BLaER1 (cell line): ENCODE results near the gene IFNW1.
A peak's percentile ranks its signal among the peaks of the same experiment; 100 is the strongest.
"Not testable (repeated sequence)": the region's sequence is repeated elsewhere in the genome, so short reads cannot be mapped to it uniquely, and the experiment has no call there.

Experiments used
- H3K27ac ChIP-seq: shearing (Covaris generic); formaldehyde crosslinking; 2 replicates; pipeline ENCODE4 v1.8.1; 2022
- H3K27me3 ChIP-seq: shearing (Covaris generic); formaldehyde crosslinking; 2 replicates; pipeline ENCODE4 v1.8.1; 2022
- H3K36me3 ChIP-seq: shearing (Covaris generic); formaldehyde crosslinking; 2 replicates; pipeline ENCODE4 v1.8.1; 2022
- H3K4me1 ChIP-seq: shearing (Covaris generic); formaldehyde crosslinking; 2 replicates; pipeline ENCODE4 v1.8.1; 2022
- H3K4me2 ChIP-seq: shearing (Covaris generic); formaldehyde crosslinking; 2 replicates; pipeline ENCODE4 v1.8.1; 2022
- H3K4me3 ChIP-seq: shearing (Covaris generic); formaldehyde crosslinking; 2 replicates; pipeline ENCODE4 v1.8.1; 2022
- H3K9ac ChIP-seq: shearing (Covaris generic); formaldehyde crosslinking; 2 replicates; pipeline ENCODE4 v1.8.1; 2022
- H3K9me3 ChIP-seq: shearing (Covaris generic); formaldehyde crosslinking; 2 replicates; pipeline ENCODE4 v1.8.1; 2022
- H4K20me1 ChIP-seq: shearing (Covaris generic); formaldehyde crosslinking; 2 replicates; pipeline ENCODE4 v1.8.1; 2022
- Cebpa-rat ChIP-seq: shearing (Covaris generic); IDR thresholded peaks from 2 replicates; pipeline ENCODE4 v1.8.1; 2022

IFNW1 gene

DNA sequence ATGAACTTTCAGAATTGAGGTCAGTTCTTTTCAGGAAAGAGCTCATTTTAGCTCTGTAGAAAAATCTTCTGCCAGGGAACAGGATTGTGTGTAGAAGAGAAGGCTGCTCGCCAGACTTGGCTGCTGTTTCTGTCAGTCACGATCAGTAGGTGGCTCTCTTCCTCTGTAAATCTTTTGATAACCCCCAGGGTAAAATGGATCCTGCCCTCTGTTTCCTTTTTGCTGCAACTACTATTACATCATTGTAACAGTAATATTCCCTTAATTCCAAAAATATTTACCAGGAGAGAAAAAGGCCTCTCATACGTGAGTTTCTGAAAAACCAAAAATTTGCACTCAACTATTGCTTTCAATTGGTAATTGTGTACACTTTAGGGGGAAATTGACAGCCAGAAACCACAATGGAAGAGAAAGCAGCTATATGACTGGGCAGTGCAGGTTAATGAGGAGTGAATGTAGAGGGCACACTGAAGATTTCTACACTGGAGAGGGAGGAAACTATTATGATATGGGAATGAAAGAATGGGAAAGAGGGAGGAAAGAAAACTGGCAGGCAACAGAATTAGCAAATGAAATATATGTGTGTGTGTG, 12.5 kb upstream of the IFNW1 start:
- H3K27ac ChIP-seq, result no peak overlapping the region

DNA sequence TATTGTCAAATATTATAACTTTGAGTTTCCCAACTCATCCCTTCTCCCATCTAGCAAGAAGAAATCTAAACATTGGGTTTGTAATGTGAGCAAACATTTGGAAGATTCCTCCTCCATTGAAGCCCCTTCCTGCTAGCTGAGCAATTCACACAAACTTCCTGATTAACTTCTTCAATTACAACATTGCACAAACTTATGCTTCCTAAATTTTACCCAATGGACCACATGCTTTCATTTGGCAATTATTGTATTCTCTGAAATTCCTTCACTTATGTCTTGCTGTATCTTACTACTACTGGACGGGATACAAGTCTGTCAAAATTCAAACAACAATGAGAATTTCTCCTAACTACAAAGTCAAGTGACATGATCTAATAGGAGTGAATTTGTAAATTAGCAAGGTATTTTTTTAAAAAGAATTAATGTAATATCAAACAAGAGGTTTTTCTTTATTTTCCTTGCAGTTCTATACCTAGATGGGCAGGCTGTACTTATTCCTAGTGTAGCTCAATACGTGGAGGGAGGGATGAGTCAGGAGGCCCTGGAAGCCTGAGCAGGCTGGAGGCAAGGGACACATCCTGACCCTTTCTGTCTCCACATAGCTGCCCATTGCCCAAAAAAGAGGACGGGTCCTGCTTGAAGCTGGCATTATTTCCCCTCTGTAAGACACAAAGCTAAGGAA, 11.8 kb upstream of the IFNW1 start:
- TF ChIP-seq Cebpa-rat, result no peak
- Histone ChIP-seq H3K27me3 (no peaks in the 10 kb centered on the region), H3K9ac (no peak overlapping the region; the same call in 1 of the 2 replicates), H4K20me1 (no peaks in the 10 kb centered on the region), H3K4me1 (peaks cover 26% of the 10 kb centered on the region), H3K36me3 (no peaks in the 10 kb centered on the region), H3K4me3 (no peak overlapping the region), H3K4me2 (peak overlapping the region; percentile 25; the same call in 1 of the 2 replicates), H3K9me3 (peaks cover 27% of the 10 kb centered on the region), H3K27ac (no peak overlapping the region)

More for the DNA sequence above, 12.5 kb upstream of the IFNW1 start:
- TF ChIP-seq Cebpa-rat, result no peak
- H3K4me2 ChIP-seq, result peak overlapping the region; percentile 25
- no peaks in the 10 kb centered on the region for H3K36me3 ChIP-seq
- no peaks in the 10 kb centered on the region for H4K20me1 ChIP-seq
- no peak overlapping the region for H3K4me3 ChIP-seq
- H3K9me3 ChIP-seq, result peaks cover 21% of the 10 kb centered on the region
- no peak overlapping the region; the same call in 1 of the 2 replicates for H3K9ac ChIP-seq
- no peaks in the 10 kb centered on the region for H3K27me3 ChIP-seq
- H3K4me1 ChIP-seq, result peaks cover 31% of the 10 kb centered on the region

DNA sequence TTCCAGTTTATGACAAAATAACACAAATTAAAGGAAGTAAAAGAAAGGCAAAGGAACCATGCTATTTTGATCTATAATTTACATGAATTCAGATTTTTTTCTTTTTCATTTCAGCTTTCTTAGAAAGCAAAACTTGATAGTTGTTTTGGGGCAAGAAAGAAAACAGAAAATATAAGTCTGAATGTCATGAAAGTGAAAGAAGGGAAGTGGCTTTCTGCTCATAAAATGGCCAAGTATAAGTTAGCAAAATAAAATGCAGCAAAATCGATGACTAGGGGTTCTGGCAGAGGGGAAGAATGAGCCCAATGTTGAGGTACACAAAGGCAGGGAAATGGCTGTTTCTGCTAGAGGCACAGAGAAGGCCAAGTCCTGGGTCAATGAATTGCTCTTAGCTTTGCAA, 3.0 kb upstream of the IFNW1 start:
- Histone ChIP-seq H3K4me2 (peak overlapping the region; percentile 15; the same call in 1 of the 2 replicates), H3K27ac (no peak overlapping the region), H3K9me3 (peaks cover 24% of the 10 kb centered on the region), H3K9ac (no peak overlapping the region), H4K20me1 (no peaks in the 10 kb centered on the region), H3K27me3 (no peaks in the 10 kb centered on the region), H3K36me3 (no peaks in the 10 kb centered on the region), H3K4me3 (no peak overlapping the region), H3K4me1 (peaks cover 16% of the 10 kb centered on the region)
- TF ChIP-seq Cebpa-rat, result no peak

DNA sequence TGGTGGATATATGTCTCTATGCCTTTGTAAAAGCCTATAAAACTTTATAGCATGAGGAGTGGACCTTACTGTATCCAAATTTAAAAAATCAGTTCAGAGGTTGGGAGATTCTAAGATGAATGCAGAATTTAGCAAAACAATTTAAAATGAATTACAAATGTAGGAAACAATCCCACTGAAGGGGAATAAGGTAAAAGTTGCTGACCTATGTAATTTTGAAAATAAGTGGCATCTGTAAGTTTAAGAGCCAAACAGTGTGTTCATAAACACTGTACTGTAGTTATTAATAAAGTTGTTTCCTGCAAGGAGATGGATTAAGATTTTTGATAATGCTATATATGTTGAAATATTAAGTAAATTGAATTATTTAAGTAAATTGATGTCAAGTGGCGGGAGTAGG, 4.6 kb downstream of the IFNW1 start:
- no peak overlapping the region for H3K27ac ChIP-seq
- no peak for TF ChIP-seq Cebpa-rat
- H3K36me3 ChIP-seq, result no peaks in the 10 kb centered on the region
- H4K20me1 ChIP-seq, result no peaks in the 10 kb centered on the region
- no peaks in the 10 kb centered on the region for H3K4me1 ChIP-seq
- H3K9ac ChIP-seq, result no peak overlapping the region
- no peaks in the 10 kb centered on the region for H3K27me3 ChIP-seq
- no peak overlapping the region for H3K4me2 ChIP-seq
- H3K4me3 ChIP-seq, result no peak overlapping the region
- no peaks in the 10 kb centered on the region for H3K9me3 ChIP-seq

DNA sequence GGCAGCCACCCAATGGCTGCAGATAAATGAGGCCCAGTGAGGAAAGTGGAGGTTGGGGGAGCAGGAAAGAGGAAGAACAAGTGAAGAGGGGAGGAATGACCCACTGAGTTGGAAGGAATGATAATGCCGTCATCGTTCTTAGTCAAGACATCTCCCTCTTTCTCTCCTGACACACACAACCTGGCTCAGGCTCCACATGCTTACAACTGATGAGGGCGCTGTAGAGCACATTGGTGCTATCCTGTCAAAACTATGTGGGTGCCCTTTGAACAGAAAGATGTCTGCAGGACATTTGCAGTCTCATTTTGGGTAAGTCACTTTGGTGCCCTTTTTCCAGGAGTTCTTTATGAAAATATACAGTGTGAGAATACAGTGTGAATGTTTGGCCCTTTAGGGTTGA, 5.9 kb downstream of the IFNW1 start:
- TF ChIP-seq Cebpa-rat, result no peak
- no peak overlapping the region for H3K4me3 ChIP-seq
- H3K4me1 ChIP-seq, result no peaks in the 10 kb centered on the region
- H3K27me3 ChIP-seq, result no peaks in the 10 kb centered on the region
- H3K36me3 ChIP-seq, result no peaks in the 10 kb centered on the region
- H4K20me1 ChIP-seq, result no peaks in the 10 kb centered on the region
- no peak overlapping the region for H3K27ac ChIP-seq
- H3K9me3 ChIP-seq, result no peaks in the 10 kb centered on the region
- no peak overlapping the region for H3K9ac ChIP-seq
- no peak overlapping the region for H3K4me2 ChIP-seq

DNA sequence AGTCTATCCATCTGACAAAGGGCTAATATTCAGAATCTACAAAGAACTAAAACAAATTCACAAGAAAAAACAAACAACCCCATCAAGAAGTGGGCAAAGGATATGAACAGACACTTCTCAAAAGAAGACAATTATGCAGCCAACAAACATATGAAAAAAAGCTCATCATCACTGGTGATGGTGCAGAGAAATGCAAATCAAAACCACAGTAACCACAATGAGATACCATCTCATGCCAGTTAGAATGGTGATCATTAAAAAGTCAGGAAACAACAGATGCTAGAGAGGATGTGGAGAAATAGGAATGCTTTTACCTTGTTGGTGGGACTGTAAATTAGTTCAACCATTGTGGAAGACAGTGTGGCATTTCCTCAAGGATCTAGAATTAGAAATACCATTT, 13.4 kb downstream of the IFNW1 start:
- H3K4me3 ChIP-seq, H3K9ac ChIP-seq, H4K20me1 ChIP-seq, H3K4me2 ChIP-seq, H3K4me1 ChIP-seq, H3K27ac ChIP-seq, H3K27me3 ChIP-seq, H3K36me3 ChIP-seq: not testable (repeated sequence)
- H3K9me3 ChIP-seq, result peaks cover 16% of the 10 kb centered on the region

DNA sequence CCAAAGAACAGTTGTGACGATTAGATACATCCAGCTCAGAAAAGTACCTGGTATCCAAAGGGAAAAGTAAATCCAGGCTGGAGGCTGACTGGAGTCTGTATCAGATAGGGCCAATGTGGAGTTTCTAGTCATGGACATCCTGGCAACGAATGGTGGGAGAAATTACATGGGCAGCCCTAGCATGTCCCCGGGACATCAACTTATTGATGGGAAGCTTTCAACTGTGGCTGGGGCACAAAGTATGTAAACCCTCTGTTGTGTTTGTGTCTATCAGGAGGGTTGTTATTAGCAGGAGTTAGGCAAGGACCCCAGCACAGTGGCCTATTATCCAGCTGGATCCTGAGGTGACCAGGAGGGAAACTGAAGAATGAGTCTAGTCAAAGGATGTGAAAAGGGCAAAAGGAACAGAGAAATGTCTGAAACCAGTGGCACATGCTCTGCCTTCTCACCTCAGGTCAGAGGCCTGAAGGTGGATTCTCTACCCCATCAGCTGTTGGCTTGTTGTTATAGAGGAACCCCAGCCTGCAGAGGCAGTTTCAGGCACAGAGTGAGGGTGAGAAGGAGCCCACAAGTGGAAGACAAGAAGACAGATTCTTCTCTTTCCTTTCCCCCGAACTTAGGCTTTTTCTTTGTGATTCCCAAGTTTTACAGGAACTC, 19.9 kb downstream of the IFNW1 start:
- H4K20me1 ChIP-seq, result no peaks in the 10 kb centered on the region
- H3K4me3 ChIP-seq, result no peak overlapping the region
- H3K4me2 ChIP-seq, result no peak overlapping the region
- no peaks in the 10 kb centered on the region for H3K9me3 ChIP-seq
- H3K9ac ChIP-seq, result no peak overlapping the region
- no peaks in the 10 kb centered on the region for H3K36me3 ChIP-seq
- H3K27ac ChIP-seq, result no peak overlapping the region
- peaks cover 8% of the 10 kb centered on the region; the same call in 1 of the 2 replicates for H3K4me1 ChIP-seq
- H3K27me3 ChIP-seq, result no peaks in the 10 kb centered on the region
- no peak for TF ChIP-seq Cebpa-rat

DNA sequence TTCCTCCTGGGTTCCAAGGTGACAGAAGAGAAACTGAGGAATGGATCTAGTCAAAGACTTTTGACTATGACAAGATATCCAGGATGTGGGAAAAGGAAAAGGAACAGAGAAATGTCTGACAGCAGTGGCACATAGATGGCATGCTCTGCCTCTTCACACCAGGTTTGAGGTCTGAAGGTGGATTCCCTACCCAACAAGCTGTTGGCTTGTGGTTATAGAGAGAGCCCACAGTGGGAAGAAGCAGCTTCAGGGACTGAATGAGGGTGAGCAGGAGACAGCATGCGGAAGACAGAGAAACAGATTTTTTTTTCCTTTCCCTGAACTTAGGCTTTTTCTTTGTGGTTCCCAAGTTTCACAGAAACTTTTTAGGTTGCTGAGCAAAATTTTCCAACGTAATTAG, 20.6 kb downstream of the IFNW1 start:
- H3K4me2 ChIP-seq, result no peak overlapping the region
- peaks cover 8% of the 10 kb centered on the region; the same call in 1 of the 2 replicates for H3K4me1 ChIP-seq
- no peak overlapping the region for H3K4me3 ChIP-seq
- no peaks in the 10 kb centered on the region for H4K20me1 ChIP-seq
- no peak overlapping the region for H3K27ac ChIP-seq
- no peaks in the 10 kb centered on the region for H3K9me3 ChIP-seq
- H3K9ac ChIP-seq, result no peak overlapping the region
- no peaks in the 10 kb centered on the region for H3K36me3 ChIP-seq
- no peak for TF ChIP-seq Cebpa-rat
- H3K27me3 ChIP-seq, result no peaks in the 10 kb centered on the region

DNA sequence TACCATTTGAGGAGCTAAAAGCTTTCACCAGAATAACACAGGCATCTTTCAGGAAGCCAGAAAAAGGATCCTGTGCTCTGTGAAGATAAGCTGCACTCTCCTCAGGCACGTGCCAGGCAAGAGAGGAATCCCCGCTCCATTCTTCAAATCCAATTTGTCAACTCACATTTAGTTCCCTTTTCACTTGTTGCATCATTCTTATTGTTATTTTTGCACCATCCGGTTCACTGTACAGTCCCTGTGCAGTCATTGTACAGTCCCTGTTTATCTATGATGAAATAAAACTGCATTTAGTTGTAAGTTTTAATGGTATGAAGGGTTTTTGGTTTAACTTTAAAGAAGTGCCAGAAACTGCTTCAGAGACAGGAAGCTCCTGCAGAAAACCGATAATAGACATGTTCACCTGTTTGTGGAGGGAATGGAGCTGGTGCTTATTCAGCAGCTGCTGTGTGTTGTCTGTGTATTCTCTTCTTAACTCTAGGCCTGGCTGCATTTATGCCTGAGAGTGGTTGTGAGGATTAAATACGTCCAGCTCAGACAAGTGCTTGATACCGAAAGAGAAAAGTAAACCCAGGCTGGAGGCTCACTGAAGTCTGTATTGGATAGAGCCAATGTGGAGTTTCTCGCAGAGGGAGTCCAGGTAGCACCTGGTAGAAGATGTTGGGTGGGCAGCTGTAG, 22.4 kb downstream of the IFNW1 start:
- no peak overlapping the region for H3K4me3 ChIP-seq
- H3K27ac ChIP-seq, result no peak overlapping the region
- H3K4me2 ChIP-seq, result no peak overlapping the region; the same call in 1 of the 2 replicates
- peaks cover 8% of the 10 kb centered on the region; the same call in 1 of the 2 replicates for H3K4me1 ChIP-seq
- no peak overlapping the region for H3K9ac ChIP-seq
- TF ChIP-seq Cebpa-rat, result no peak
- no peaks in the 10 kb centered on the region for H4K20me1 ChIP-seq
- no peaks in the 10 kb centered on the region for H3K36me3 ChIP-seq
- no peaks in the 10 kb centered on the region for H3K27me3 ChIP-seq
- no peaks in the 10 kb centered on the region for H3K9me3 ChIP-seq

DNA sequence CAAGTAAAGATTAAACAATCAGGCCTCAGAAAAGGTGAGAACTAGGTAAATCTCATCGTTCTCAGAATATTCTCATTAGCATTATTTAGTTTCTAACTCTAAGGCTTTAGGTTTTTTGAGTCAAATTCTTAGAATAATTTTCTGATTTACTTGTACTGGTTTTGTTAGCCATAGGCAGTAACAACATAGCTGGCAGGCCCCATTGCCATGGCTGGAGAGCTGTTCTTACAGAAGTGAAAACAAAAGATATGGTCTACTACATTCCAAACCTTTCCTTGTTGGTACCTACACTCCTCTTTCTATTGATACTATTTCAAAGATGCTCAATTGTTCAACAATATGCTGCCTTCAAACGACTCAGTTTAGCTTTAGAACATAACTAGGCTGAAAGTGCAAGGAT, 27.3 kb downstream of the IFNW1 start:
- Histone ChIP-seq H3K4me3 (no peak overlapping the region), H3K4me1 (peaks cover 5% of the 10 kb centered on the region; the same call in 1 of the 2 replicates), H3K9me3 (no peaks in the 10 kb centered on the region), H3K4me2 (no peak overlapping the region), H3K36me3 (no peaks in the 10 kb centered on the region), H3K27ac (no peak overlapping the region), H4K20me1 (no peaks in the 10 kb centered on the region), H3K9ac (no peak overlapping the region), H3K27me3 (no peaks in the 10 kb centered on the region)
- TF ChIP-seq Cebpa-rat, result no peak
